Activated T-cell treated with anti-CD3 and anti-CD28 coated beads, Interleukin-2, amount 50 U/mL, for 1 hour (primary cell): ENCODE results near the gene C6orf47.

Source experiments
- DNase-seq: peaks from one replicate; pipeline ENCODE4 v3.0.0-alpha.2; 2020

The C6orf47 gene

GRCh38 chr6:31658983-31659648 lies 1.5 kb downstream of the C6orf47 start:
- DNase-seq, result no peak

GRCh38 chr6:31658158-31658688 lies 2.4 kb downstream of the C6orf47 start:
- no peak for DNase-seq

- no peak for DNase-seq
Observed at GRCh38 chr6:31657406-31658157, 3.0 kb downstream of the C6orf47 start.

- no peak for DNase-seq
Observed at GRCh38 chr6:31655349-31656237, 5.0 kb downstream of the C6orf47 start, which contains the start of gene APOM. Gene APOM, plus strand, starts transcription at chr6:31655894. Its CDS starts 73 bp downstream, at chr6:31655967.

GRCh38 chr6:31654574-31655348 lies 5.8 kb downstream of the C6orf47 start:
- DNase-seq, result no peak

GRCh38 chr6:31652925-31653724 lies 7.5 kb downstream of the C6orf47 start:
- DNase-seq, result no peak

GRCh38 chr6:31651602-31652191 lies 8.9 kb downstream of the C6orf47 start:
- DNase-seq, result no peak

GRCh38 chr6:31645325-31645724 lies 15.3 kb downstream of the C6orf47 start:
- DNase-seq, result no peak

- DNase-seq, result no peak
Observed at GRCh38 chr6:31643818-31644454, 16.6 kb downstream of the C6orf47 start.

- DNase-seq, result no peak
Observed at GRCh38 chr6:31642798-31643570, 17.6 kb downstream of the C6orf47 start.

- no peak for DNase-seq
Observed at GRCh38 chr6:31641370-31641769, 19.2 kb downstream of the C6orf47 start.

- DNase-seq, result no peak
Observed at GRCh38 chr6:31640612-31641011, 20.0 kb downstream of the C6orf47 start.

GRCh38 chr6:31639449-31639861 lies 21.1 kb downstream of the C6orf47 start:
- DNase-seq, result no peak

GRCh38 chr6:31639043-31639442 lies 21.5 kb downstream of the C6orf47 start:
- DNase-seq, result no peak

- DNase-seq, result no peak
Observed at GRCh38 chr6:31636698-31637596, 23.6 kb downstream of the C6orf47 start.

GRCh38 chr6:31634969-31635575 lies 25.5 kb downstream of the C6orf47 start:
- no peak for DNase-seq

GRCh38 chr6:31634131-31634530 lies 26.4 kb downstream of the C6orf47 start:
- DNase-seq, result no peak

GRCh38 chr6:31633447-31633846 lies 27.1 kb downstream of the C6orf47 start:
- DNase-seq, result no peak
